NCI-H774 (cell line): ENCODE data around the gene NIT1.

Source experiments
- DNase-seq: peaks from one replicate; lab custom pipeline; 2025; lab: John Stamatoyannopoulos, UW

NIT1 gene, protein sequence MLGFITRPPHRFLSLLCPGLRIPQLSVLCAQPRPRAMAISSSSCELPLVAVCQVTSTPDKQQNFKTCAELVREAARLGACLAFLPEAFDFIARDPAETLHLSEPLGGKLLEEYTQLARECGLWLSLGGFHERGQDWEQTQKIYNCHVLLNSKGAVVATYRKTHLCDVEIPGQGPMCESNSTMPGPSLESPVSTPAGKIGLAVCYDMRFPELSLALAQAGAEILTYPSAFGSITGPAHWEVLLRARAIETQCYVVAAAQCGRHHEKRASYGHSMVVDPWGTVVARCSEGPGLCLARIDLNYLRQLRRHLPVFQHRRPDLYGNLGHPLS

GRCh38 chr1:161117759-161118581, at the start of gene NIT1, which contains the start of gene PFDN2:
TSS of gene NIT1 (plus strand) at chr1:161118105. CDS start at chr1:161118177, 72 bp downstream.
TSS of gene PFDN2 (minus strand) at chr1:161118037. CDS start at chr1:161118026, 11 bp downstream.
- peak; percentile 78 for DNase-seq

GRCh38 chr1:161068306-161069234, 49.3 kb upstream of the NIT1 start:
- DNase-seq, result no peak

DNA sequence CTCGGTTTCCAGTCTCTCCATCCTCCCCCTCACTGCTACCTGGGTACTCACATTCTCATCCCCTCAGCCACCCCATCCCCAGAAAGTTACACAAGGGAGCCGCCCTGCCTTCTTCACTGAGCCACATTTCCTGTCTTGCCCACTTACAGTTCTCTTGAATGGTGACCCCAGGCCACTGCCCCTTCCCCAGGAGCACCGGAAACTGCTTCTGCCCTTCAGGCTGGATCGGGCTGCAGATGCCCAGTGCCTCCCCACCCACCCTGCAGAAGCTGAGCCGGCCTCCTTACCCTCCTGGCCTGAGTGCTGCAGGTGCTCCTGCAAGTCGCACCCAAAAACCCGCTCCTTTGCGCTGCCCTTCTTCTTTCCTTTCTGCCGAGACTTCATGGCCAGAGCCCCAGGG, 48.7 kb upstream of the NIT1 start:
- no peak for DNase-seq

- no peak for DNase-seq
These were observed 48.1 kb upstream of the NIT1 start, which contains the start of gene ARHGAP30 for GRCh38 chr1:161069731-161070270. TSS of gene ARHGAP30 (minus strand) at chr1:161069891. CDS start at chr1:161069624, 267 bp downstream.

DNA sequence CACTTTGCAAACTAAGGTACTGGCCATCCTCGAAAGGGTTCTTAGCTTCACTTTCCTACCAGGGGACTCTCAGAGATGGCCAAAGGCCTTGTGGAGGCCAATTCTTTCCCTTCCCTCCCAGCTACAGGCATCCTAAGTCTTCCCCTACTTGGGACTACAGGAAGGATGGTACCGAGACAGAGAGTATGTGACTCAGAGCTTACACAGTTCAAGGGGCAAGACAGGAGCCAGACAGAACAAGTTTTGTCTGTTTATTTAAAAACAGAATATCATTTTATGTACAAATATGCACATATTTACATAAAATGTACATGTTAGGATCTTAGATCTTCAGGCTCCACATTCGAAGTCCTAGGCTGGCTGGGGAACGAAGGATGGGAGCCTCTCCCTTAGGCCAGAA, 47.1 kb upstream of the NIT1 start:
- no peak for DNase-seq

DNA sequence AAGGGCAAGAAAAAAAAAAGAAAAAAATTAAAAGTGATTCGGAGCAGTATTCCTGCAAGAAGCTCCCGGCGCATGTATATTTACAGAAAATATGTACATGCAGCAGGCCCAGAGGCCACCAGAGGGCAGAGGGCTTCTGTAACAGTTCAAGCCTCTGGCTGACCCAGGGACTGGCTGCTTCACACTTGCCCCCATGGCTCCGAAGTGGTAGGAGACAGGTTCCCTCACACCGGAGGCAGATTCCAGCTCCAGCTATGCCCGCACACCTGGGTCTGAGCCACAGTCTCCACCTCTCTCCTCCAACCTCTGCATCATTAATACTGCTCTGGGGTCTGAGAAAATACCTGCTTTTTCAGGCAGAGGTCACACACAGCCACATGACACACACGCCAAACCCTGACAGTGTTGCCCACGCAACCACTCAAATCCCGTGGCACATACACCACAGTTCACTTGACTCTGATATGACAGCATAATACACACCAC, 46.0 kb upstream of the NIT1 start:
- peak; percentile 7 for DNase-seq

GRCh38 chr1:161072751-161073449, 45.0 kb upstream of the NIT1 start:
- DNase-seq, result no peak

- no peak for DNase-seq
These were observed 44.3 kb upstream of the NIT1 start for GRCh38 chr1:161073474-161074121.

DNA sequence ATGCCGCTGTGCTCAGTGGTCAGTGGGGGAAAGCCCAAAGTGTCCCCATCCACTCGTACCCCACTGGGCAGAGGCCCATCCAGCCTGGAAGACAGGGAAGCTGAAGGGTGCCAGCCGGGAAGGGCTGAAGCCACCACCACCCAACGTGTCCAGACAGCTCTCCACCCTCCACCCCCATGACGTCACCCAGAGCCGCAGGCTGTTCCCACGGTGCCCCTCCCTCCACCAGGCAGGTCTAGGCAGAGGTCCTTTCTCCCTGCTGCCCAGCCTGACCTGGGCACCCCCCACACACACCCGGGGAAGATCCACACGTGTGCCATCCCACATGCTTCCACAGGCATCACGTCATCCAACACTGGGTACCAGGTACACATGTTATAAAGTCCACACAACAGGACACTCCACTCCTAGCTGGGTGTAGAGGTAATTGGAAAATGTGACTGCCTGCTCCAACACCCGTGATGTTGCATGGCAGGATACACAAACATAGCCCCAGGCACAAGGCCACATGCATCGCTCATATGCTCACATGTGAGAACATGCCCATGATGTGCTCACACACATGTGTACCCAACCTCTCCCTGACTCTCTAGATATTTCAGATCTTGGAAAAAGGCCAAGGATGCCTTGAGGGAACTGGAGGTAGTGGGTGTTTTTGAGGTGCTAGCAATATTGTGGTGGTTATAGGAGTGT, 43.1 kb upstream of the NIT1 start:
- no peak for DNase-seq

- no peak for DNase-seq
These were observed 41.5 kb upstream of the NIT1 start for GRCh38 chr1:161076410-161076809.

- DNase-seq, result no peak
These were observed 40.5 kb upstream of the NIT1 start for GRCh38 chr1:161077426-161077825.

GRCh38 chr1:161079436-161080110, 38.3 kb upstream of the NIT1 start:
- no peak for DNase-seq

DNA sequence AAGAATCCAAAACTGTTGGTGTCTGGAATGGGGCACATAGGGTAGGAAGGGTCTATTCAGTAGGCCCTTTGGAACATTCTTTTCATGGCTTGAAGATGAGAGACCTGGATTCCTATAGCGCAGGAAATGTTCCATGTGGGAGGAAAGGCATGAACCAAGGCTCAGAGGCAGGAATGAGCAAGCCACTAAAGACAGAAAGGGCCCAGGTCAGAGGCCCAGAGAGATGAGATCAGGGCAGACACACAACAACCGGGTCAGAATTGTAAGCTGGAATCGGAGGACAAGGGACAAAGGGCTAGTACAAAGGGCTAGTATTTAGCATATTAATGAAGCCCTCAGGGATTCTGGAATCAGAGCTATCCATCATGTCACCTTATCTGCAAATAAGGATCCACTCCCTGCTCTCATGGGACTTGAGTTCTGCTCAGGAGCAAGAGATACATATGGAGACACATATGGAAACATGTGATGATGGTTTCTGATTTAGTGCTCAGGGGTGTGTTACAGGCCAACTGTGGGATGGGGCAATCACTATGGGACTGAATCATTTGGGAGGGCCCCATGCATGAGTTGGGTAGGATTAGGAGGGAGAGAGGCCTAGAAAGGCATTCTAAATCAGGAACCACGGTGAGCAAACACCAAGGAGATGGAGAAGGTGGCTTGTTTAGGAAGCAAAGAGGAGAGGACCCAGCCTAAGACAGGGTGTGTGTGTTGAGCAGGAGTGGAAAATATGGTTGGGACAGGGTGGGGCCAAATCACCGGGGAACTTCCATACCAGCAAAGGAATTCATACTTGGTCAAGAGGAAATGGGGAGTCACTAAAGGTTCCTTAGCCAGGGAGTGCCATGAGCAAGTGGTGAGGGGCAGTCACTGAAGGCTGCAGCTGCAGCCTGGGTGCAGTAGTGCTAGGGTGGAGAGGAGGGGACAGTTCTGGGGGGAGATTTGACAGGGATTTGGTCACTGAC, 37.2 kb upstream of the NIT1 start:
- DNase-seq, result no peak

GRCh38 chr1:161081519-161081918, 36.4 kb upstream of the NIT1 start:
- DNase-seq, result no peak

DNA sequence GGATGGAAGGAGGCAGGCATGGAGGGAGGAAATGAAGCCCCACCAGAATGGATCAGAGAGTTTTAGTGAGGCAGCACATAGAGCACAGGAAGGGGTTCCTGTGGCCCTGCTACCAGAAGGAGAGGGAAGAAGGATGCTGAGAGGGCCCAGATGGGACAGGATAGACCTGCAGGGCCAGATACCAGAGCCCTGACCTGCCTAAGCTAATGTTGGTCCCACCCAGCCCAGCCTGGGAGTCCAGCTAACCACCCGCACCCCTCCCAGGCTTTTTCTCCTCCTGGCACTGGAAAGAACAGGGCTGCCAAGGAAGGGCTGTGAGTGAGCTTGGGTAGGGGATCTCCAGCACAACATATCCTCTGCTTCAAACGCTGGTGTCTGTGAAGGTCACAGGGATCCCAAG, 35.4 kb upstream of the NIT1 start:
- no peak for DNase-seq

GRCh38 chr1:161082996-161083747, 34.7 kb upstream of the NIT1 start:
- no peak for DNase-seq
